LNCAP (cell line): ENCODE results near the gene RAB25.

Source experiments
- TF ChIP-seq, protein P1 (sequence below): fragments of 450-650 bp; IDR thresholded peaks from 2 replicates; pipeline ENCODE4 v1.5.1; 2017; ENCODE audit warnings: mild to moderate bottlenecking

The RAB25 gene

DNA sequence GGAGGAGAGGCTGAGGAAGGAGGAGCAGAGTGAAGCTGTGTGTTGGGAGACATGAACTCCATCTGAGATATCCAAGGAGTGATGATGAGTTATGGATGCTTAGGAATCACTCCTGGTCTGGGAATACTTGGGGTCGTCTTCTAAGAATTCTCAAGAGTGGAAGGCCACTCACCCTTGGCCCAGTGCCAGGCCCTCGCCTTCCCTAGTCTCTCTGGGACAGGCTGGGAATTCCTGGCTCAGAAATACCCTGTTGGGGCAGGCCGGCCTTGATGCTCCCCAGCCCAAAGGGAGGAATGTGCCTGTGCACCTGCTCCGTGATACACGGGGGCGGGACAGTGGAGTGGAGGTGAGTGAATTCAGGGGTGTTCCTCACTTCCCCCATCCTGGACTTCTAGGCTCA, 40.9 kb downstream of the RAB25 start:
- TF ChIP-seq, protein P1, sequence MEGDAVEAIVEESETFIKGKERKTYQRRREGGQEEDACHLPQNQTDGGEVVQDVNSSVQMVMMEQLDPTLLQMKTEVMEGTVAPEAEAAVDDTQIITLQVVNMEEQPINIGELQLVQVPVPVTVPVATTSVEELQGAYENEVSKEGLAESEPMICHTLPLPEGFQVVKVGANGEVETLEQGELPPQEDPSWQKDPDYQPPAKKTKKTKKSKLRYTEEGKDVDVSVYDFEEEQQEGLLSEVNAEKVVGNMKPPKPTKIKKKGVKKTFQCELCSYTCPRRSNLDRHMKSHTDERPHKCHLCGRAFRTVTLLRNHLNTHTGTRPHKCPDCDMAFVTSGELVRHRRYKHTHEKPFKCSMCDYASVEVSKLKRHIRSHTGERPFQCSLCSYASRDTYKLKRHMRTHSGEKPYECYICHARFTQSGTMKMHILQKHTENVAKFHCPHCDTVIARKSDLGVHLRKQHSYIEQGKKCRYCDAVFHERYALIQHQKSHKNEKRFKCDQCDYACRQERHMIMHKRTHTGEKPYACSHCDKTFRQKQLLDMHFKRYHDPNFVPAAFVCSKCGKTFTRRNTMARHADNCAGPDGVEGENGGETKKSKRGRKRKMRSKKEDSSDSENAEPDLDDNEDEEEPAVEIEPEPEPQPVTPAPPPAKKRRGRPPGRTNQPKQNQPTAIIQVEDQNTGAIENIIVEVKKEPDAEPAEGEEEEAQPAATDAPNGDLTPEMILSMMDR: no peak

- TF ChIP-seq, protein P1: no peak
These were observed 41.9 kb downstream of the RAB25 start for GRCh38 chr1:156102633-156103511.

- TF ChIP-seq, protein P1: no peak
These were observed 42.6 kb downstream of the RAB25 start for GRCh38 chr1:156103521-156103947.

- TF ChIP-seq, protein P1: no peak
These were observed 43.3 kb downstream of the RAB25 start for GRCh38 chr1:156104065-156104810.

GRCh38 chr1:156104861-156105832, 44.2 kb downstream of the RAB25 start:
- TF ChIP-seq, protein P1: no peak

DNA sequence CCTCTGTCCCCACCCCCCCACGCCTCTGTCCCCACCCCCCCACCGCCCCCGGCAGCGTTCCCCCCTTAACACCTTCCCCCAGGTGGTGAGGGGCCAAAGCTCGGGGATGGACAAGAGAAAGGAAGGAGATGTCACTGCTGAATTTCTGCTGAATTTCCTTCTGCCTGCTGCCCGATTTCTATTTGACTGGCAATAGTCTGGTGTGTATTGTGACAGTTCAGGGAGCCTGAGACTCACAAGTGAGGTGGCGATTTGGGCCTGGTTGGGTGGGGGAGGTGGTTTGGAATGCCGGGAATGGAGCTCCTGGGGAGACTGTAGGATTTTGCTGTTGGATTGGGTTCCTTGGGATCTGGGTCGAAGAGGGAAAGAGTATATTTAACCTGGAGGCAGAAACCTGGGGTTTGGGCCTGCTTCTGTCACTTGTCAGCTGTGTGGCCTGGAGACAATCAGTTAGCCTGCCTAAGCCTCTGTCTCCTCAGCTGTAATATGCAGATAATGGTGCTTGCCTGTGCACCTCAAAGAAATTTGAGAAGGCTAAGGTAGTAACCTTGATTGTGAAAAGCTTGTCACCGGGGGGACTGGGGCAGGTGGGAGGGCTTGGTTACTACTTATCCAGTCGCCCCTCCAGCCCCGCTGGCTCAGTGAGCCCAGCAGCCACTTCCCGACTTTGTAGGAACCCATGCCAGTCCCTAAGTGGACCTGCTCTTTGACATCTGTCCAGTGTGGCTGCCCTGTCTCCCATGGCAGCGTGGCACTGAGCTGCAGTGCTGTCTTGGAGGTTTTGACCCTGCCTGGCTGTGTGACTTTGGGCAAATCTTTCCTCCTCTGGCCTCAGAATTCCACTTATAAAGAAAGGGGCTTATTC, 45.9 kb downstream of the RAB25 start:
- TF ChIP-seq, protein P1: no peak
